HCT116 (cell line): ENCODE results near the gene PRKG1. TPM values are rescaled to one million over a fixed set of nuclear protein-coding genes. Genes with fewer than 3 reads are reported as not detected.

Source experiments
- ATAC-seq: fragments of 200-7000 bp; cut with Tn5 transposase; 2 replicates; pipeline ENCODE4 v1.9.1; 2020; ENCODE audit warnings: mild to moderate bottlenecking, moderate library complexity
- BruUV-seq: library from RNA; stranded (reverse); fragments of 400-500 nt; replicated peaks from 2 replicates; lab custom pipeline; 2021; lab: Mats Ljungman, UMichigan
- CTCF ChIA-PET: fragments of 300-600 bp; sonication (Branson Sonifier 250); formaldehyde crosslinking; loops from one replicate; lab custom pipeline; 2021; ENCODE audit warnings: antibody characterized with exemption; lab: Charles Lee
- POLR2A ChIA-PET: fragments of 300-600, 350-600 bp; sonication (Branson Sonifier 250); formaldehyde crosslinking; loops from one replicate; lab custom pipeline; 2021; ENCODE audit warnings: antibody characterized with exemption; lab: Charles Lee
- RAD21 ChIA-PET, 2 experiments: fragments of 300-600 bp; sonication (Branson Sonifier 250); formaldehyde crosslinking; loops; one replicate each; lab custom pipeline; 2023; ENCODE audit warnings: low total read pairs in 2 of 2; ENCODE audit not compliant: uncharacterized antibody in 2 of 2, unreplicated experiment in 2 of 2, low non-redundant PET in 1 of 2; lab: Charles Lee
- DNase-seq: peaks from one replicate; pipeline ENCODE4 v3.0.0-alpha.2; 2010; ENCODE audit warnings: low read depth, low spot score
- H2AFZ ChIP-seq: fragments of 200-600 bp; shearing (Covaris generic), sonication (generic); 2 replicates; pipeline ENCODE4 v1.6.1; 2017; ENCODE audit warnings: low read depth, mixed run types, mixed read lengths, antibody characterized with exemption, low read length; ENCODE audit not compliant: poor library complexity, severe bottlenecking
- H3K27ac ChIP-seq: 2 replicates; pipeline ENCODE4 v1.5.1; 2012; ENCODE audit warnings: low read depth, low read length
- H3K27me3 ChIP-seq: fragments of 200-600 bp; sonication (generic); 2 replicates; pipeline ENCODE4 v1.6.1; 2016; ENCODE audit warnings: mixed run types, low read length, mixed read lengths; ENCODE audit not compliant: insufficient read depth
- H3K36me3 ChIP-seq, 2 experiments: fragments of 200-500 bp in 1 of 2; fragments of 200-600 bp in 1 of 2; sonication (Bioruptor generic) in 1 of 2; sonication (generic) in 1 of 2; 2 replicates each; pipeline versions ENCODE4 v1.5.1 to v1.6.1; 2014 to 2016; ENCODE audit warnings: low read length in 2 of 2, inconsistent platforms in 1 of 2, mixed read lengths in 1 of 2, mixed run types in 1 of 2; ENCODE audit not compliant: insufficient read depth in 2 of 2, control insufficient read depth in 1 of 2
- H3K4me1 ChIP-seq, 2 experiments: fragments of 200-600 bp in 1 of 2; sonication (generic) in 1 of 2; 2 replicates each; pipeline versions ENCODE4 v1.5.1 to v1.6.1; 2012 to 2017; ENCODE audit warnings: low read length in 2 of 2, inconsistent platforms in 1 of 2, mild to moderate bottlenecking in 1 of 2, mixed read lengths in 1 of 2, mixed run types in 1 of 2, moderate library complexity in 1 of 2; ENCODE audit not compliant: insufficient read depth in 2 of 2, control insufficient read depth in 1 of 2
- H3K4me2 ChIP-seq: fragments of 200-600 bp; sonication (generic); 2 replicates; pipeline ENCODE4 v1.6.1; 2017; ENCODE audit warnings: mixed run types, low read length, mixed read lengths
- H3K4me3 ChIP-seq, 2 experiments: fragments of 200-600 bp in 1 of 2; sonication (generic) in 1 of 2; replicated peaks in 1 of 2; 2 replicates each; pipeline ENCODE4 v1.5.1; 2011 to 2016; ENCODE audit warnings: low read length in 2 of 2, control low read depth in 1 of 2, low read depth in 1 of 2, mild to moderate bottlenecking in 1 of 2, mixed read lengths in 1 of 2, mixed run types in 1 of 2
- H3K79me2 ChIP-seq: fragments of 200-600 bp; sonication (generic); 2 replicates; pipeline ENCODE4 v1.6.1; 2017; ENCODE audit warnings: mild to moderate bottlenecking, mixed run types, low read length, moderate library complexity, mixed read lengths; ENCODE audit not compliant: insufficient read depth
- H3K9ac ChIP-seq: fragments of 200-600 bp; sonication (generic); 2 replicates; pipeline ENCODE4 v1.6.1; 2016; ENCODE audit warnings: low read length, mixed read lengths
- H3K9me2 ChIP-seq: fragments of 200-600 bp; sonication (generic), shearing (Covaris generic); 2 replicates; pipeline ENCODE4 v1.6.1; 2017; ENCODE audit warnings: mixed run types, mild to moderate bottlenecking, moderate library complexity; ENCODE audit not compliant: insufficient read depth
- H3K9me3 ChIP-seq, 2 experiments: fragments of 200-500 bp in 1 of 2; fragments of 200-600 bp in 1 of 2; sonication (Bioruptor generic) in 1 of 2; sonication (generic) in 1 of 2; 2 replicates each; pipeline ENCODE4 v1.6.1; 2014 to 2017; ENCODE audit warnings: low read length in 2 of 2, mixed read lengths in 2 of 2, inconsistent platforms in 1 of 2, low read depth in 1 of 2, mild to moderate bottlenecking in 1 of 2, mixed run types in 1 of 2, moderate library complexity in 1 of 2; ENCODE audit not compliant: control insufficient read depth in 1 of 2, insufficient read depth in 1 of 2
- H4K20me1 ChIP-seq: fragments of 200-600 bp; sonication (generic), shearing (Covaris generic); 2 replicates; pipeline ENCODE4 v1.6.1; 2017; ENCODE audit warnings: mixed run types, mild to moderate bottlenecking, moderate library complexity; ENCODE audit not compliant: insufficient read depth
- CBX3 ChIP-seq: IDR thresholded peaks from 2 replicates; pipeline ENCODE4 v1.6.1; 2012; ENCODE audit warnings: low read depth
- CEBPB ChIP-seq: IDR thresholded peaks from 2 replicates; pipeline ENCODE4 v1.6.1; 2012; ENCODE audit warnings: low read depth
- EGR1 ChIP-seq: IDR thresholded peaks from 2 replicates; pipeline ENCODE4 v1.6.1; 2012; ENCODE audit warnings: low read depth
- EZH2 ChIP-seq: fragments of 200-600 bp; sonication (generic); IDR thresholded peaks from 2 replicates; pipeline ENCODE4 v1.6.1; 2017; ENCODE audit warnings: antibody characterized with exemption, mixed run types
- JUND ChIP-seq: IDR thresholded peaks from 2 replicates; pipeline ENCODE4 v1.6.1; 2012
- MAX ChIP-seq: IDR thresholded peaks from 2 replicates; pipeline ENCODE4 v1.6.1; 2012
- POLR2A ChIP-seq: IDR thresholded peaks from 2 replicates; pipeline ENCODE4 v1.7.0; 2011; ENCODE audit warnings: borderline replicate concordance; ENCODE audit not compliant: insufficient read depth, insufficient read length; ENCODE audit errors: extremely low read depth
- RAD21 ChIP-seq: IDR thresholded peaks from 2 replicates; pipeline ENCODE4 v1.6.1; 2012; ENCODE audit warnings: low read depth, mild to moderate bottlenecking
- SP1 ChIP-seq: IDR thresholded peaks from 2 replicates; pipeline ENCODE4 v1.6.1; 2012; ENCODE audit warnings: low read depth
- ZBTB33 ChIP-seq: IDR thresholded peaks from 2 replicates; pipeline ENCODE4 v1.6.1; 2011; ENCODE audit warnings: mild to moderate bottlenecking, low read length, moderate library complexity; ENCODE audit not compliant: insufficient replicate concordance; ENCODE audit errors: extremely low read depth
- intact Hi-C: fragments of 100-400 bp; cut with micrococcal nuclease; formaldehyde crosslinking; loops from 2 replicates; pipeline ENCODE4 v1.10.0; 2022
- total RNA-seq: library from RNA; stranded (reverse); gene quantifications from one replicate; pipeline ENCODE4 v1.2.1, GENCODE V29; 2021; ENCODE audit not compliant: unreplicated experiment

The PRKG1 gene
- total RNA-seq, 1 experiment from 2014 or later, result 1.4 TPM

GRCh38 chr10:51596695-51597094 is 522.4 kb downstream of the PRKG1 start:
- intact Hi-C loops, result no loop called here
- no peaks in the 10 kb centered on the region for H3K36me3 ChIP-seq
- no peaks in the 10 kb centered on the region for H3K9me2 ChIP-seq
- H3K9ac ChIP-seq, result no peak overlapping the region
- H3K79me2 ChIP-seq, result no peaks in the 10 kb centered on the region
- H2AFZ ChIP-seq, result no peak overlapping the region
- ATAC-seq, result no peak
- no peak overlapping the region for H3K27ac ChIP-seq
- CTCF ChIA-PET, result no interaction called here
- no TSS peak for BruUV-seq
- DNase-seq, result no peak
- H3K27me3 ChIP-seq, result no peaks in the 10 kb centered on the region
- no peak overlapping the region for H3K4me2 ChIP-seq
- H4K20me1 ChIP-seq, result no peaks in the 10 kb centered on the region; the same call in 1 of the 2 replicates
- H3K4me3 ChIP-seq, result no peak overlapping the region
- H3K4me1 ChIP-seq, result no peaks in the 10 kb centered on the region
- RAD21 ChIA-PET, result no interaction called here
- H3K9me3 ChIP-seq, result no peaks in the 10 kb centered on the region
- POLR2A ChIA-PET, result no interaction called here
- TF ChIP-seq SP1 (no peak), RAD21 (no peak), POLR2A (no peak), JUND (no peak), CBX3 (no peak)

- DNase-seq, result no peak
- Histone ChIP-seq H3K4me2 (no peak overlapping the region), H3K27ac (no peak overlapping the region), H4K20me1 (no peaks in the 10 kb centered on the region; the same call in 1 of the 2 replicates), H3K9ac (no peak overlapping the region), H3K9me3 (no peaks in the 10 kb centered on the region), H3K4me1 (no peaks in the 10 kb centered on the region), H3K9me2 (no peaks in the 10 kb centered on the region), H3K4me3 (no peak overlapping the region), H3K27me3 (no peaks in the 10 kb centered on the region), H2AFZ (no peak overlapping the region), H3K79me2 (no peaks in the 10 kb centered on the region), H3K36me3 (no peaks in the 10 kb centered on the region)
- no TSS peak for BruUV-seq
- CTCF ChIA-PET, result no interaction called here
- ATAC-seq, result no peak
- no peak for TF ChIP-seq EZH2
- no peak for TF ChIP-seq CEBPB
- no peak for TF ChIP-seq ZBTB33
- no peak for TF ChIP-seq MAX
- TF ChIP-seq EGR1, result no peak
- no peak for TF ChIP-seq POLR2A
- intact Hi-C loops, result no loop called here
- POLR2A ChIA-PET, result no interaction called here
- RAD21 ChIA-PET, result no interaction called here
Measured at GRCh38 chr10:51599647-51600046, 525.4 kb downstream of the PRKG1 start.
